H1 (cell line): ENCODE measurements around the gene CRTAC1. TPM values are rescaled to one million over a fixed set of nuclear protein-coding genes. Genes with fewer than 3 reads are reported as not detected.

ENCODE experiments used
- polyA plus RNA-seq, 7 experiments: library from polyadenylated mRNA; depleted of rRNA in 3 of 7; stranded (reverse) in 5 of 7; unstranded in 2 of 7; fragments of >200 nt in 5 of 7; fragments of 200-250 nt in 2 of 7; gene quantifications; 1 replicate in 5 of 7; 2 replicates in 1 of 7; 4 replicates in 1 of 7; pipeline versions ENCODE4 v1.2.1 to v1.2.3, GENCODE V29; 2011 to 2013; ENCODE audit warnings: missing spikeins in 2 of 7, mixed read lengths in 2 of 7
- total RNA-seq: library from RNA; stranded (reverse); fragmentation: NEBNext Ultra II Directional; extraction: Animal tissue kit (Norgen Biotek cat#: 25700); gene quantifications from 2 replicates; pipeline ENCODE4 v1.2.1, GENCODE V29; 2021
- TF ChIP-seq, protein P1 (sequence below): IDR thresholded peaks from 2 replicates; pipeline ENCODE4 v1.6.1; 2012; ENCODE audit warnings: low read length, inconsistent platforms

CRTAC1 gene
- total and polyA plus RNA-seq, 2 of the 8 experiments (the other 6 are each of a cell fraction or from before 2014, with no cell fraction given), result 0.91 to 1.2 TPM

DNA sequence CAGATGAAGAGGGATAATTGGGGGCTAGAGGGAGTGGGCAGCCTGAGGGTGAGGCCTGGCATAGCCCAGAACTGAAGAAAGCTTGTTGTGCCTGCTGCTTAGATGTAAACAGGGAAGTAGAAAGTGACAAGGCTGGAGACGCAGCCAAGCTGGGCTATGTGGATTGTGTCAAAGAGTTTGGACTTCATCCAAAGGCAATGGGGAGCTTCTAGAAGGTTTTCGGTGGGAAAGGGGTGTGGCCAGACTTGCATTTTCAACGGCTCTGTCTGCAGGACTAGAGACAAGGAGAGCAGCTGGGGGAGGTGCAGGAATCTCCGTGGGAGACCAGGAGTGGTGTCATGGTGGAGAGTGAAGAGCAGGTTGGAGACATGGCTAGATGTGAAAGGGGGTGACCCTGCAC is 132.0 kb downstream of the CRTAC1 start (continued):
- TF ChIP-seq, protein P1, sequence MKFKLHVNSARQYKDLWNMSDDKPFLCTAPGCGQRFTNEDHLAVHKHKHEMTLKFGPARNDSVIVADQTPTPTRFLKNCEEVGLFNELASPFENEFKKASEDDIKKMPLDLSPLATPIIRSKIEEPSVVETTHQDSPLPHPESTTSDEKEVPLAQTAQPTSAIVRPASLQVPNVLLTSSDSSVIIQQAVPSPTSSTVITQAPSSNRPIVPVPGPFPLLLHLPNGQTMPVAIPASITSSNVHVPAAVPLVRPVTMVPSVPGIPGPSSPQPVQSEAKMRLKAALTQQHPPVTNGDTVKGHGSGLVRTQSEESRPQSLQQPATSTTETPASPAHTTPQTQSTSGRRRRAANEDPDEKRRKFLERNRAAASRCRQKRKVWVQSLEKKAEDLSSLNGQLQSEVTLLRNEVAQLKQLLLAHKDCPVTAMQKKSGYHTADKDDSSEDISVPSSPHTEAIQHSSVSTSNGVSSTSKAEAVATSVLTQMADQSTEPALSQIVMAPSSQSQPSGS, result no peak
